Parietal lobe (tissue), 2 donors: ENCODE measurements around the gene CADPS2. TPM values are rescaled to one million over a fixed set of nuclear protein-coding genes. Genes with fewer than 3 reads are reported as not detected.

Experiments used
- small RNA-seq: library from RNA; depleted of rRNA; stranded (forward); fragments of <200 nt; gene quantifications from one replicate; pipeline ENCODE3, GENCODE V24; 2014; ENCODE audit warnings: low replicate concordance
- total RNA-seq: library from RNA; depleted of rRNA; stranded (reverse); fragments of >200 nt; gene quantifications from one replicate; pipeline ENCODE4 v1.2.3, GENCODE V29; 2014

CADPS2 gene
- total RNA-seq: 10.0 TPM

GRCh38 chr7:122886357-122887081 lies at the start of gene CADPS2:
TSS of gene CADPS2 (minus strand) at chr7:122886460. CDS start at chr7:122886337, 123 bp downstream.

DNA sequence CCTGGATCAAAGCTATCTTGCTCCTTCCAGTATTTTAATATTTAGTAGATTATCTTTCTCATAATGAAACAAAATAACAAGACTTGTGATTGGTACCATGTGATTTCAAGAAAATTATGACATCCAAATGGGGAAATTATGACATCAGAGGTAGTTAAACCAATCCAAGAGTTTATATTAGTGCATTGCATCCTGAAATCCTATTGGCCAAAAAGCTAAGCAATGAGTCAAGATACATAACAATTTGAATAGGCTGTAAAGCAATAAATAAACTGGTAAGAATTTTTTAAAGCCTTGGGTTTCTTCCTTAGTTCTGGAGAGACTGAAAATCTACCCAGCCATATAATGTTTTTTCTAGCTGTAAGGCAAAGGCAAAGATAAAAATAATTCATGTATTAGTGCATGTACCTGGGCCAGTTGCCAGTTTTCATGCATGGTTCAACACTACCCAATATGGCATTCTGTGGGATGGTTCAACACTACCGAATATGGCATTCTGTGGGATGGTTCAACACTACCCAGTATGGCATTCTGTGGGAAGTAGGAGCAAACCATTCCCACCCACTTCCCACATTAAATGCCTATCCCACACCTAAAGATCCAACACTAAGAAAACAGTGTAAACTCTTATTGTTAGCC lies 183.3 kb downstream of the CADPS2 start, which contains the start of gene RNF148:
TSS of gene RNF148 (minus strand) at position 51 of the 639 bp plus-strand sequence. CDS start 172 bp downstream, outside the sequence.

DNA sequence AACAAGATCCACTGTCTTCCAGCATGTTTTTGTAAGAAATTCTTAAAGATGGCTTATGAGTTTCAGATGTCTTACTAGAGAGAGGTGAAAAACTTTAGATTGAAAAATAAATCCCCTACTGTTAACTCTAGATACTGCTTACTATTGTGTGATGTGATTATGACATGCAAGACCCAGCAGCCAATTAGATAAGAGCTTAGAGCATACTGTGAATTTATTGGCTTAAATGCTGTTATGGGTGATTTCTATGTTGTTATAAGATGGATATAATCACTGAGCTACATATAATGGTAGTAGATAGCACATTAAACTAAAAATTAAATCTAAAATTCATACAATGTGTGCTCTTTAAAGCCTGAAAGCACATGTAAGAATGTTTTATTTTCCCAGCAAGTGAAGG lies 187.2 kb downstream of the CADPS2 start, which contains the start of gene RNF133:
TSS of gene RNF133 (minus strand) at position 101 of the 400 bp plus-strand sequence. CDS start 199 bp downstream, outside the sequence.

GRCh38 chr7:122304319-122304975 lies 581.8 kb downstream of the CADPS2 start, which contains the start of gene FEZF1:
TSS of gene FEZF1 (minus strand) at chr7:122304750. CDS start at chr7:122304437, 313 bp downstream.

Small RNA genes within 50 kb of the gene (small RNA-seq; reads per million reads assigned to genes)
- gene AC006463.1: not detected

Other genes with a start within 250 kb of the CADPS2 start
- 1.6 TPM for gene RNF133, start 187.3 kb downstream of the CADPS2 start, total RNA-seq
- 1.3 TPM for gene RNF148, start 183.5 kb downstream of the CADPS2 start, total RNA-seq
- not detected for gene TAS2R16, start 109.2 kb upstream of the CADPS2 start, total RNA-seq